T-cell (primary cell): ENCODE results near the gene DENND4A. TPM values are rescaled to one million over a fixed set of nuclear protein-coding genes. Genes with fewer than 3 reads are reported as not detected.
A peak's percentile ranks its signal among the peaks of the same experiment; 100 is the strongest.

Source experiments
- ATAC-seq, 4 experiments: fragments of 200-7000 bp in 3 of 4; fragments of 150-1000 bp in 1 of 4; cut with Tn5 transposase; replicated peaks in 1 of 4; 1 replicate in 3 of 4; 2 replicates in 1 of 4; pipeline ENCODE4 v1.10.0; 2021; ENCODE audit warnings: moderate library complexity in 3 of 4, mild to moderate bottlenecking in 2 of 4, moderate number of reproducible peaks in 1 of 4
- CTCF ChIA-PET, 2 donors: fragments of 300-600 bp; sonication (Branson Sonifier 250); formaldehyde crosslinking; loops; one replicate each; lab custom pipeline; 2022; ENCODE audit warnings: antibody characterized with exemption in 2 of 2; lab: Charles Lee
- POLR2A ChIA-PET, 2 donors: fragments of 300-600 bp; sonication (Branson Sonifier 250); formaldehyde crosslinking; loops; one replicate each; lab custom pipeline; 2022; ENCODE audit warnings: antibody characterized with exemption in 2 of 2; lab: Charles Lee
- DNase-seq, 35 experiments: peaks; one replicate each; pipeline versions ENCODE4 v3.0.0 to v3.0.0-alpha.2; 2013 to 2023
- H3K27ac ChIP-seq: one replicate; pipeline ENCODE4 v1.5.1; 2013; ENCODE audit warnings: low read length
- H3K27me3 ChIP-seq, 2 experiments: replicated peaks in 1 of 2; 1 replicate in 1 of 2; 2 replicates in 1 of 2; pipeline versions ENCODE4 v1.6.1 to v1.7.0; 2013; ENCODE audit warnings: low read length in 1 of 2, mixed read lengths in 1 of 2; ENCODE audit not compliant: control insufficient read depth in 2 of 2, insufficient read depth in 2 of 2; ENCODE audit errors: extremely low read depth in 1 of 2
- H3K36me3 ChIP-seq, 2 donors: 1 replicate in 1 of 2; 2 replicates in 1 of 2; pipeline versions ENCODE4 v1.6.1 to v1.7.0; 2013; ENCODE audit warnings: low read length in 1 of 2; ENCODE audit not compliant: control insufficient read depth in 2 of 2, insufficient read depth in 1 of 2; ENCODE audit errors: extremely low read depth in 1 of 2
- H3K4me1 ChIP-seq, 2 experiments: 1 replicate in 1 of 2; 2 replicates in 1 of 2; pipeline versions ENCODE4 v1.6.1 to v1.7.0; 2013; ENCODE audit warnings: low read length in 2 of 2, mixed read lengths in 1 of 2; ENCODE audit not compliant: insufficient read depth in 2 of 2, control insufficient read depth in 1 of 2; ENCODE audit errors: extremely low read depth in 1 of 2
- H3K4me3 ChIP-seq, 2 donors: 1 replicate in 1 of 2; 2 replicates in 1 of 2; pipeline versions ENCODE4 v1.5.1 to v1.7.0; 2013; ENCODE audit warnings: mild to moderate bottlenecking in 2 of 2, low read length in 1 of 2, moderate library complexity in 1 of 2; ENCODE audit not compliant: control insufficient read depth in 1 of 2; ENCODE audit errors: extremely low read depth in 1 of 2
- H3K9me3 ChIP-seq: 2 replicates; pipeline ENCODE4 v1.7.0; 2013
- H3K27ac Mint-ChIP-seq, 2 donors: one replicate each; pipeline ENCODE4 v1.8.0; 2020 to 2021; ENCODE audit warnings: mild to moderate bottlenecking in 2 of 2, mixed read lengths in 2 of 2
- H3K27me3 Mint-ChIP-seq, 2 donors: one replicate each; pipeline ENCODE4 v1.8.0; 2021 to 2022; ENCODE audit warnings: mixed read lengths in 2 of 2
- H3K36me3 Mint-ChIP-seq: one replicate; pipeline ENCODE4 v1.8.0; 2021; ENCODE audit warnings: mixed read lengths
- H3K4me1 Mint-ChIP-seq, 3 donors: one replicate each; pipeline ENCODE4 v1.8.0; 2020 to 2022; ENCODE audit warnings: mixed read lengths in 3 of 3, mild to moderate bottlenecking in 1 of 3
- H3K4me3 Mint-ChIP-seq, 3 donors: one replicate each; pipeline ENCODE4 v1.8.0; 2020 to 2022; ENCODE audit warnings: mild to moderate bottlenecking in 3 of 3, mixed read lengths in 3 of 3, moderate library complexity in 3 of 3
- H3K9me3 Mint-ChIP-seq, 3 donors: one replicate each; pipeline ENCODE4 v1.8.0; 2020 to 2022; ENCODE audit warnings: mixed read lengths in 3 of 3
- WGBS: methylation state at CpG from one replicate; pipeline ENCODE4 v1.1.5; 2013; ENCODE audit warnings: missing lambda C conversion rate; ENCODE audit not compliant: insufficient coverage; 5-methylcytosine and 5-hydroxymethylcytosine counted together
- total RNA-seq, 35 experiments: library from RNA in 6 of 35; stranded (reverse) in 6 of 35; fragments of 120-200 nt in 1 of 35; gene quantifications; one replicate each; pipeline versions ENCODE4 v1.2.1 to v1.2.4 and lab custom pipeline; 2013 to 2026

DENND4A gene
- total RNA-seq, 5 donors from 2014 or later (not counting 1 experiment from before 2014, with no cell fraction given), result 49.7 to 76.3 (median 57.1) TPM

DNA sequence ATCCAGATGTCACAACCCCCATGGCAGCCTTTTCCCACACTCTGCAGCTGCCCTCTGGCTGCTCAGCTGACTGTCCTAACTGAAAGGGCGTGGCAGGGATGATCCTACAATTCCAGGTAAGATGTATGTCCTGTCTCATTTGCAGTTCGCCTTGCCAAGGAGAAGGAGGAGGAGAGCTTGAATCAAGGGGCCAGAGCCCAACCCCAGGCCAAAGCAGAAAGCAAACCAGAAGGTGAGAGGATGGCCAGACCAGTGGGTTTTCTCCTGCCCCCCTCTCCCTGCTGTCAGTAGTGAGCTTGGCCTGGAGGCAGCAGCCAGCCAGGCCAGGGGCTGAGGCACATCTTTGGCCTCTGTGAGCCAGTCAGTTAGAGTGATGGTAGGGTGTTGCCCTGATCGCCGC, 147.8 kb downstream of the DENND4A start:
- Mint-ChIP-seq H3K4me3 (no peak overlapping the region), H3K9me3 (no peaks in the 10 kb centered on the region), H3K27ac (peak overlapping the region in 1 of 2 donors; percentile 16), H3K4me1 (no peaks in the 10 kb centered on the region), H3K36me3 (peaks cover 4% of the 10 kb centered on the region), H3K27me3 (no peaks in the 10 kb centered on the region)
- H3K9me3 ChIP-seq, result no peaks in the 10 kb centered on the region
- ChIA-PET POLR2A (no interaction called here), CTCF (interaction anchor here in 1 of 2 donors (0.6 kb wide), 1 partner anchor 34 kb away, joined by 3 read pairs; no protein-coding TSS in a partner anchor)
- H3K27ac ChIP-seq, result no peak overlapping the region
- ATAC-seq (no peak), DNase-seq (no peak)
- WGBS, result 95% methylated on average over 4 of the region's 4 CpGs
- no peaks in the 10 kb centered on the region for H3K27me3 ChIP-seq
- no peaks in the 10 kb centered on the region for H3K4me1 ChIP-seq
- H3K36me3 ChIP-seq, result peaks cover 2 to 3% of the 10 kb centered on the region in 2 donors
- no peak overlapping the region for H3K4me3 ChIP-seq

- peaks cover 4% of the 10 kb centered on the region for H3K36me3 Mint-ChIP-seq
- H3K27me3 Mint-ChIP-seq, result no peaks in the 10 kb centered on the region
- H3K4me3 ChIP-seq, result no peak overlapping the region
- no peak overlapping the region for H3K27ac ChIP-seq
- CTCF ChIA-PET, result no interaction called here
- WGBS, result 79% methylated on average over 3 of the region's 6 CpGs
- H3K27ac Mint-ChIP-seq, result no peak overlapping the region
- peaks cover 7 to 12% (median 10%) of the 10 kb centered on the region in 3 donors for H3K4me1 Mint-ChIP-seq
- no peak overlapping the region for H3K4me3 Mint-ChIP-seq
- no peaks in the 10 kb centered on the region for H3K27me3 ChIP-seq
- POLR2A ChIA-PET, result interaction anchor here in 1 of 2 donors (0.6 to 0.7 kb wide), 2 partner anchors 21 to 501 kb away, joined by 3 read pairs; no protein-coding TSS in a partner anchor
- no peaks in the 10 kb centered on the region for H3K4me1 ChIP-seq
- H3K9me3 Mint-ChIP-seq, result no peaks in the 10 kb centered on the region
- no peaks in the 10 kb centered on the region for H3K9me3 ChIP-seq
- no peak for ATAC-seq
- no peak for DNase-seq
- H3K36me3 ChIP-seq, result peaks cover 2 to 3% of the 10 kb centered on the region in 2 donors
These were observed 149.5 kb downstream of the DENND4A start for GRCh38 chr15:65642594-65642993.

- ChIA-PET POLR2A (interaction anchor here in 1 of 2 donors (0.6 kb wide), 2 partner anchors 500 to 777 kb away, joined by 3 to 5 read pairs; no protein-coding TSS in a partner anchor), CTCF (interaction anchor here (0.5 to 0.6 kb wide), 3 partner anchors 21 to 217 kb away, joined by 4 to 13 read pairs (median 4); no protein-coding TSS in a partner anchor)
- no peaks in the 10 kb centered on the region for H3K27me3 Mint-ChIP-seq
- Histone ChIP-seq H3K9me3 (no peaks in the 10 kb centered on the region), H3K27ac (no peak overlapping the region), H3K4me1 (no peaks in the 10 kb centered on the region), H3K27me3 (no peaks in the 10 kb centered on the region), H3K36me3 (peaks cover under 1 to 3% of the 10 kb centered on the region in 2 donors), H3K4me3 (no peak overlapping the region)
- no peak for ATAC-seq
- no peak overlapping the region for H3K4me3 Mint-ChIP-seq
- H3K4me1 Mint-ChIP-seq, result peaks cover 7 to 13% (median 12%) of the 10 kb centered on the region in 3 donors
- H3K9me3 Mint-ChIP-seq, result no peaks in the 10 kb centered on the region
- no peak overlapping the region for H3K27ac Mint-ChIP-seq
- DNase-seq, result no peak
- 85% methylated on average over 5 of the region's 6 CpGs for WGBS
- H3K36me3 Mint-ChIP-seq, result peaks cover 3% of the 10 kb centered on the region
These were observed 150.2 kb downstream of the DENND4A start for GRCh38 chr15:65641768-65642475.

GRCh38 chr15:65639509-65639908, 152.6 kb downstream of the DENND4A start:
- Mint-ChIP-seq H3K27me3 (no peaks in the 10 kb centered on the region), H3K27ac (peak overlapping the region in 1 of 2 donors; percentile 55), H3K4me3 (no peak overlapping the region), H3K4me1 (peaks cover 7 to 13% (median 12%) of the 10 kb centered on the region in 3 donors), H3K9me3 (no peaks in the 10 kb centered on the region), H3K36me3 (no peaks in the 10 kb centered on the region)
- ChIA-PET CTCF (interaction anchor here in 1 of 2 donors (0.7 to 1.5 kb wide), 3 partner anchors 10 to 335 kb away, joined by 3 to 4 read pairs (median 4); partner anchors contain the start of gene RNU5B-1), POLR2A (no interaction called here)
- Histone ChIP-seq H3K4me3 (no peak overlapping the region), H3K27ac (no peak overlapping the region), H3K4me1 (no peaks in the 10 kb centered on the region), H3K9me3 (no peaks in the 10 kb centered on the region), H3K27me3 (no peaks in the 10 kb centered on the region), H3K36me3 (peaks cover 0 to 3% of the 10 kb centered on the region in 2 donors)
- ATAC-seq, result no peak
- no peak for DNase-seq
- 91% methylated on average over 6 of the region's 6 CpGs for WGBS

DNA sequence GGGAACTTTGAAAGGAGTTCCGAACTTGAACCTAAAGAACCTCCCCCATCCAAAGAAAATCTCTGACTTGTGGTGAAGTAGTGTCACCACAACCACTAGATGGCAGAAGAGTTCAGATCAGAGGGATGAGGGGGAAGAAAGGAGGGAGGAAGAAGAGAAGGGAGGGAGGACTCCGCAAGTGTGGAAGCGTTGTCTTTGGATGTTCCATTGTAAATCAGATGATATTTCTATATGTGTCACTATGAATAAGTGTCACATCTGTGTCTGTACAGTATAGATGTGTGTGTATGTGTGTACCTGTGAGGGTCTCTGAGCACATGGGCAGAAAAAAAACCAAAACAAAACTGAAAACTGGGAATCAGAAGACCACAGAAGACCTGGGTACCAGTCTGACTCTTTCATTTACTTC, 153.4 kb downstream of the DENND4A start:
- Histone ChIP-seq H3K27me3 (no peaks in the 10 kb centered on the region), H3K9me3 (no peaks in the 10 kb centered on the region), H3K36me3 (peaks cover 0 to 3% of the 10 kb centered on the region in 2 donors), H3K27ac (no peak overlapping the region), H3K4me1 (no peaks in the 10 kb centered on the region), H3K4me3 (no peak overlapping the region)
- H3K27me3 Mint-ChIP-seq, result no peaks in the 10 kb centered on the region
- DNase-seq, result peak in 24 of 35 experiments; percentile 6 to 83 (median 20)
- ChIA-PET CTCF (interaction anchor here (0.5 to 1.8 kb wide), 5 partner anchors 11 to 1423 kb away, joined by 3 to 5 read pairs (median 4); no protein-coding TSS in a partner anchor), POLR2A (no interaction called here)
- H3K4me1 Mint-ChIP-seq, result peaks cover 7 to 13% (median 12%) of the 10 kb centered on the region in 3 donors
- ATAC-seq, result peak; percentile 57 to 85 (median 76)
- 8% methylated on average over 2 of the region's 3 CpGs for WGBS
- no peak overlapping the region for H3K27ac Mint-ChIP-seq
- no peak overlapping the region for H3K4me3 Mint-ChIP-seq
- H3K9me3 Mint-ChIP-seq, result no peaks in the 10 kb centered on the region
- H3K36me3 Mint-ChIP-seq, result peaks cover 4% of the 10 kb centered on the region

- CTCF ChIA-PET, result interaction anchor here (0.6 to 1.8 kb wide), 5 partner anchors 11 to 650 kb away, joined by 3 to 5 read pairs (median 4); no protein-coding TSS in a partner anchor
- Histone ChIP-seq H3K27me3 (no peaks in the 10 kb centered on the region), H3K4me3 (no peak overlapping the region), H3K27ac (no peak overlapping the region), H3K36me3 (no peaks in the 10 kb centered on the region), H3K9me3 (no peaks in the 10 kb centered on the region), H3K4me1 (no peaks in the 10 kb centered on the region)
- H3K27me3 Mint-ChIP-seq, result no peaks in the 10 kb centered on the region
- 90% methylated on average over 5 of the region's 5 CpGs for WGBS
- no peaks in the 10 kb centered on the region for H3K9me3 Mint-ChIP-seq
- H3K4me3 Mint-ChIP-seq, result no peak overlapping the region
- ATAC-seq (no peak), DNase-seq (no peak)
- H3K4me1 Mint-ChIP-seq, result peaks cover 7 to 13% (median 12%) of the 10 kb centered on the region in 3 donors
- no peak overlapping the region for H3K27ac Mint-ChIP-seq
- peaks cover 6% of the 10 kb centered on the region for H3K36me3 Mint-ChIP-seq
- POLR2A ChIA-PET, result interaction anchor here in 1 of 2 donors (0.6 kb wide), 1 partner anchor 240 kb away, joined by 3 read pairs; no protein-coding TSS in a partner anchor
These were observed 154.0 kb downstream of the DENND4A start for GRCh38 chr15:65638109-65638508.
